Measurements from ENCODE around the gene ARHGAP30.

Gene ARHGAP30

GRCh38 chr1:161096530-161096929, 26.8 kb upstream of the ARHGAP30 start:
- TF ChIP-seq CTCF (IDR thresholded peaks at IDR 0.05; ENCODE audit: low read depth, low read length, missing control alignments) = no peak
- no peak overlapping the region for H3K4me3 ChIP-seq (replicated peaks; ENCODE audit: low read depth, low read length)
- no peak for DNase-seq (ENCODE audit: extremely low read depth, low read depth)

GRCh38 chr1:161096015-161096414, 26.3 kb upstream of the ARHGAP30 start:
- H3K4me3 ChIP-seq (replicated peaks; ENCODE audit: low read depth, low read length) = no peak overlapping the region
- no peak for DNase-seq (ENCODE audit: extremely low read depth, low read depth)
- TF ChIP-seq CTCF (IDR thresholded peaks at IDR 0.05; ENCODE audit: low read depth, low read length, missing control alignments) = no peak

- H3K4me3 ChIP-seq (replicated peaks; ENCODE audit: low read depth, low read length) = no peak overlapping the region
- no peak for TF ChIP-seq CTCF (IDR thresholded peaks at IDR 0.05; ENCODE audit: low read depth, low read length, missing control alignments)
- DNase-seq (ENCODE audit: extremely low read depth, low read depth) = no peak
Measured at GRCh38 chr1:161095230-161095629, 25.5 kb upstream of the ARHGAP30 start.

GRCh38 chr1:161094481-161094880, 24.8 kb upstream of the ARHGAP30 start:
- no peak for TF ChIP-seq CTCF (IDR thresholded peaks at IDR 0.05; ENCODE audit: low read depth, low read length, missing control alignments)
- H3K4me3 ChIP-seq (replicated peaks; ENCODE audit: low read depth, low read length) = no peak overlapping the region
- no peak for DNase-seq (ENCODE audit: extremely low read depth, low read depth)

- TF ChIP-seq CTCF (IDR thresholded peaks at IDR 0.05; ENCODE audit: low read depth, low read length, missing control alignments) = no peak
- DNase-seq (ENCODE audit: extremely low read depth, low read depth) = no peak
- no peak overlapping the region for H3K4me3 ChIP-seq (replicated peaks; ENCODE audit: low read depth, low read length)
Measured at GRCh38 chr1:161092621-161093028, 22.9 kb upstream of the ARHGAP30 start.

- H3K4me3 ChIP-seq (replicated peaks; ENCODE audit: low read depth, low read length) = no peak overlapping the region
- DNase-seq (ENCODE audit: extremely low read depth, low read depth) = no peak
- no peak for TF ChIP-seq CTCF (IDR thresholded peaks at IDR 0.05; ENCODE audit: low read depth, low read length, missing control alignments)
Measured at GRCh38 chr1:161091796-161092507, 22.3 kb upstream of the ARHGAP30 start.

- no peak for TF ChIP-seq CTCF (IDR thresholded peaks at IDR 0.05; ENCODE audit: low read depth, low read length, missing control alignments)
- DNase-seq (ENCODE audit: extremely low read depth, low read depth) = no peak
- H3K4me3 ChIP-seq (replicated peaks; ENCODE audit: low read depth, low read length) = no peak overlapping the region
Measured at GRCh38 chr1:161091093-161091492, 21.4 kb upstream of the ARHGAP30 start.

All from HFF-Myc (cell line).